WTC11 (cell line): ENCODE results near the gene AKIRIN1. TPM values are rescaled to one million over a fixed set of nuclear protein-coding genes. Genes with fewer than 3 reads are reported as not detected.

Source experiments
- ATAC-seq: fragments of 200-7000 bp; cut with Tn5 transposase; 2 replicates; pipeline ENCODE4 v1.10.0; 2021; ENCODE audit warnings: mild to moderate bottlenecking, moderate library complexity
- CTCF ChIA-PET: fragments of 300-600 bp; sonication (Branson Sonifier 250); formaldehyde crosslinking; loops from one replicate; lab custom pipeline; 2021; ENCODE audit warnings: antibody characterized with exemption; lab: Charles Lee
- POLR2A ChIA-PET: fragments of 350-600 bp; sonication (Branson Sonifier 250); formaldehyde crosslinking; loops from one replicate; lab custom pipeline; 2021; ENCODE audit warnings: antibody characterized with exemption; lab: Charles Lee
- DNase-seq: peaks from one replicate; pipeline ENCODE4 v3.0.0; 2021; ENCODE audit warnings: low spot score
- H3K27ac Mint-ChIP-seq: 2 replicates; pipeline ENCODE4 v1.8.0; 2021; ENCODE audit warnings: mixed read lengths
- H3K27me3 Mint-ChIP-seq: 2 replicates; pipeline ENCODE4 v1.8.0; 2021; ENCODE audit warnings: low read depth, mild to moderate bottlenecking, moderate library complexity, mixed read lengths
- H3K36me3 Mint-ChIP-seq: 2 replicates; pipeline ENCODE4 v1.8.0; 2021; ENCODE audit warnings: mixed read lengths
- H3K4me1 Mint-ChIP-seq: 2 replicates; pipeline ENCODE4 v1.8.0; 2022; ENCODE audit warnings: mixed read lengths
- H3K4me3 Mint-ChIP-seq: 2 replicates; pipeline ENCODE4 v1.8.0; 2021; ENCODE audit warnings: mild to moderate bottlenecking, moderate library complexity, mixed read lengths
- H3K9me3 Mint-ChIP-seq: 2 replicates; pipeline ENCODE4 v1.8.0; 2021; ENCODE audit warnings: mixed read lengths
- GABPB1 ChIP-seq: sonication (generic); formaldehyde crosslinking; IDR thresholded peaks from 2 replicates; pipeline ENCODE4 v1.8.1; 2023; ENCODE audit warnings: mild to moderate bottlenecking, missing genetic modification reagents
- HMGA2 ChIP-seq: fragments of 250-450 bp; sonication (Bioruptor Pico); IDR thresholded peaks from 2 replicates; pipeline ENCODE4 v1.4.0; 2021; ENCODE audit warnings: mild to moderate bottlenecking, moderate library complexity
- NFYB ChIP-seq: sonication (generic); formaldehyde crosslinking; conservative IDR thresholded peaks from 2 replicates; pipeline ENCODE4 v1.8.0; 2022; ENCODE audit warnings: low read depth, missing genetic modification reagents
- NR2C2 ChIP-seq: sonication (generic); formaldehyde crosslinking; IDR thresholded peaks from 2 replicates; pipeline ENCODE4 v1.8.0; 2022; ENCODE audit warnings: mild to moderate bottlenecking, missing genetic modification reagents
- SMAD4 ChIP-seq: sonication (generic); formaldehyde crosslinking; IDR thresholded peaks from 2 replicates; pipeline ENCODE4 v1.8.0; 2022; ENCODE audit warnings: mild to moderate bottlenecking, missing genetic modification reagents
- TEAD4 ChIP-seq: sonication (generic); formaldehyde crosslinking; IDR thresholded peaks from 2 replicates; pipeline ENCODE4 v1.8.0; 2022; ENCODE audit warnings: mild to moderate bottlenecking, missing genetic modification reagents
- ZNF317 ChIP-seq: sonication (generic); formaldehyde crosslinking; IDR thresholded peaks from 2 replicates; pipeline ENCODE4 v1.8.1; 2023; ENCODE audit warnings: low read depth, mild to moderate bottlenecking, moderate library complexity, missing genetic modification reagents, borderline replicate concordance
- total RNA-seq: library from RNA; stranded (reverse); gene quantifications from 3 replicates; pipeline ENCODE4 v1.2.3, GENCODE V29; 2021
- TF ChIP-seq, protein P1 (sequence below): sonication (generic); formaldehyde crosslinking; IDR thresholded peaks from 2 replicates; pipeline ENCODE4 v1.8.0; 2022; ENCODE audit warnings: mild to moderate bottlenecking, missing genetic modification reagents
- TF ChIP-seq, protein P2 (sequence below): fragments of 250-450 bp; sonication (Bioruptor Pico); IDR thresholded peaks from 2 replicates; pipeline ENCODE4 v1.8.0; 2021; ENCODE audit warnings: mild to moderate bottlenecking
- TF ChIP-seq, protein P3 (sequence below): sonication (generic); formaldehyde crosslinking; IDR thresholded peaks from 2 replicates; pipeline ENCODE4 v1.8.1; 2023; ENCODE audit warnings: mild to moderate bottlenecking, missing genetic modification reagents
- TF ChIP-seq, protein P4 (sequence below): sonication (generic); formaldehyde crosslinking; IDR thresholded peaks from 2 replicates; pipeline ENCODE4 v1.8.0; 2023; ENCODE audit warnings: mild to moderate bottlenecking, missing genetic modification reagents
- TF ChIP-seq, protein P5 (sequence below): fragments of 250-450 bp; sonication (Bioruptor Pico); IDR thresholded peaks from 2 replicates; pipeline ENCODE4 v1.9.0; 2021; ENCODE audit warnings: moderate library complexity, mild to moderate bottlenecking, inconsistent platforms, borderline replicate concordance
- TF ChIP-seq, protein P6 (sequence below): fragments of 250-450 bp; sonication (Bioruptor Pico); IDR thresholded peaks from 2 replicates; pipeline ENCODE4 v1.9.0; 2021; ENCODE audit warnings: mild to moderate bottlenecking

The AKIRIN1 gene
- total RNA-seq, 1 experiment from 2014 or later, result 183 TPM

DNA sequence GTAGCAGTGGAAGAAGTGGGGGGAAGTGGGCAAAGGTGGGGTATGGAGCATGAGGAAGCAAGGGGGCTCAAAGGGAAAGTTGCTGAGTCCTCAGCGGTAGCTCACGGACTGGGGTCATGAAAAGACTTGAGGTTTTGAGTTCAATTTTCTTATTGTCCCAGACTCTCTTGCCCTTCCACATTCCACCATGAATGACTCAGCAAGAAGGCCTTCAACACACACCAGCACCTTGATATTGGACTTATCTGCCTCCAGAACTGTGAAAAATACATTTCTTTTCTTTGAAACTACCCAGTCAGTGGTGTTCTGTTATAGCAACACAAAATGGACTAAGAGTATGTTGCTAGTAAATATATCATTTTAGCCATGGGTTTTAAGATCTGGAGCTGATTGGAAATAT lies 32.1 kb upstream of the AKIRIN1 start (continued):
- TF ChIP-seq, protein P1, sequence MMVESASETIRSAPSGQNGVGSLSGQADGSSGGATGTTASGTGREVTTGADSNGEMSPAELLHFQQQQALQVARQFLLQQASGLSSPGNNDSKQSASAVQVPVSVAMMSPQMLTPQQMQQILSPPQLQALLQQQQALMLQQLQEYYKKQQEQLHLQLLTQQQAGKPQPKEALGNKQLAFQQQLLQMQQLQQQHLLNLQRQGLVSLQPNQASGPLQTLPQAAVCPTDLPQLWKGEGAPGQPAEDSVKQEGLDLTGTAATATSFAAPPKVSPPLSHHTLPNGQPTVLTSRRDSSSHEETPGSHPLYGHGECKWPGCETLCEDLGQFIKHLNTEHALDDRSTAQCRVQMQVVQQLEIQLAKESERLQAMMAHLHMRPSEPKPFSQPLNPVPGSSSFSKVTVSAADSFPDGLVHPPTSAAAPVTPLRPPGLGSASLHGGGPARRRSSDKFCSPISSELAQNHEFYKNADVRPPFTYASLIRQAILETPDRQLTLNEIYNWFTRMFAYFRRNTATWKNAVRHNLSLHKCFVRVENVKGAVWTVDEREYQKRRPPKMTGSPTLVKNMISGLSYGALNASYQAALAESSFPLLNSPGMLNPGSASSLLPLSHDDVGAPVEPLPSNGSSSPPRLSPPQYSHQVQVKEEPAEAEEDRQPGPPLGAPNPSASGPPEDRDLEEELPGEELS (CRISPR knock-in tag), result no peak
- TF ChIP-seq NFYB (CRISPR knock-in tag), result no peak
- TF ChIP-seq, protein P2, sequence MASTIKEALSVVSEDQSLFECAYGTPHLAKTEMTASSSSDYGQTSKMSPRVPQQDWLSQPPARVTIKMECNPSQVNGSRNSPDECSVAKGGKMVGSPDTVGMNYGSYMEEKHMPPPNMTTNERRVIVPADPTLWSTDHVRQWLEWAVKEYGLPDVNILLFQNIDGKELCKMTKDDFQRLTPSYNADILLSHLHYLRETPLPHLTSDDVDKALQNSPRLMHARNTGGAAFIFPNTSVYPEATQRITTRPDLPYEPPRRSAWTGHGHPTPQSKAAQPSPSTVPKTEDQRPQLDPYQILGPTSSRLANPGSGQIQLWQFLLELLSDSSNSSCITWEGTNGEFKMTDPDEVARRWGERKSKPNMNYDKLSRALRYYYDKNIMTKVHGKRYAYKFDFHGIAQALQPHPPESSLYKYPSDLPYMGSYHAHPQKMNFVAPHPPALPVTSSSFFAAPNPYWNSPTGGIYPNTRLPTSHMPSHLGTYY, result no peak

DNA sequence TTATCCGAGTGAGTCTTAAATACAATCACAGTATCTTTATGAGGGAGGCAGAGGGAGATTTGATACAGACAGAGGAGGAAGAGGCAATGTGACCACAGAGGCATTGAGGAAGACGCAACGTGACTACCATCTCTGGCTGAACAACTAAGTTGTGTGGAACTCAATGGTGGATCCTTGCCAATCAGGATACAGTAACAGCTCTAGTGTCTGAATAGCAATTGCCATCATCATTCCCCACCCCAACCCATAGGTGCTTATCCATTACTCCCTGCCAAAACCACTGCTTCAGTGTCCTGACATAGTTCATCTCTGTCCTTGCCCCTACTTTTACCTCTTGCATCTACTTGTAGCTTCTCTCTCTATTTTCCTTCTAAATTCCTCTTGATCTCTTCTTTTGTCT lies 29.0 kb upstream of the AKIRIN1 start:
- Mint-ChIP-seq H3K4me3 (no peak overlapping the region), H3K27ac (no peak overlapping the region), H3K36me3 (no peaks in the 10 kb centered on the region), H3K27me3 (no peaks in the 10 kb centered on the region), H3K4me1 (peaks cover 4% of the 10 kb centered on the region; the same call in 1 of the 2 replicates), H3K9me3 (no peaks in the 10 kb centered on the region)
- ChIA-PET CTCF (no interaction called here), POLR2A (interaction anchor here (0.6 kb wide), 1 partner anchor 59 kb away, joined by 4 read pairs; no protein-coding TSS in a partner anchor)
- no peak for TF ChIP-seq TEAD4 (CRISPR knock-in tag)
- DNase-seq (no peak), ATAC-seq (no peak)

DNA sequence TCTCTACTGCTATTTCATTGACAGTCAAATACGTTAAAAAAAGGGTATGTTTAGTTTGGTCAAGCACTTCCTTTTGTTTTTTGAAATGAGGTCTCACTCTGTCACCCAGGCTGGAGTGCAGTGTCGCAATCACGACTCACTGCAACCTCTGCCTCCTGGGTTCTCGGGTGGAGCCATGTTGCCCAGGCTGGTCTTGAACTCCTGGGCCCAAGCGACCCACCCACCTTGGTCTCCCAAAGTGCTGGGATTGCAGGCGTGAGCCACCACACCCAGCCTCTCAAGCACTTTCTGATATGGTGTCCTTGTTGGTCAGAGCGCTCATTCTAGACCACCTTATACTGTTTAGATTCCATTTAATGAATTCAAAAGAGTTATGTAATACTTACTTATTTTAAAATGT lies 28.5 kb upstream of the AKIRIN1 start:
- no peaks in the 10 kb centered on the region for H3K36me3 Mint-ChIP-seq
- H3K27ac Mint-ChIP-seq, result no peak overlapping the region
- ATAC-seq (no peak), DNase-seq (no peak)
- H3K4me3 Mint-ChIP-seq, result no peak overlapping the region
- H3K4me1 Mint-ChIP-seq, result peaks cover 4% of the 10 kb centered on the region; the same call in 1 of the 2 replicates
- POLR2A ChIA-PET, result interaction anchor here (0.6 kb wide), 1 partner anchor 59 kb away, joined by 4 read pairs; no protein-coding TSS in a partner anchor
- no peaks in the 10 kb centered on the region for H3K9me3 Mint-ChIP-seq
- CTCF ChIA-PET, result no interaction called here
- TF ChIP-seq SMAD4 (CRISPR knock-in tag) (no peak), ZNF317 (no peak), NFYB (CRISPR knock-in tag) (no peak), HMGA2 (no peak), NR2C2 (CRISPR knock-in tag) (no peak), GABPB1 (CRISPR knock-in tag) (no peak)
- TF ChIP-seq, protein P3, sequence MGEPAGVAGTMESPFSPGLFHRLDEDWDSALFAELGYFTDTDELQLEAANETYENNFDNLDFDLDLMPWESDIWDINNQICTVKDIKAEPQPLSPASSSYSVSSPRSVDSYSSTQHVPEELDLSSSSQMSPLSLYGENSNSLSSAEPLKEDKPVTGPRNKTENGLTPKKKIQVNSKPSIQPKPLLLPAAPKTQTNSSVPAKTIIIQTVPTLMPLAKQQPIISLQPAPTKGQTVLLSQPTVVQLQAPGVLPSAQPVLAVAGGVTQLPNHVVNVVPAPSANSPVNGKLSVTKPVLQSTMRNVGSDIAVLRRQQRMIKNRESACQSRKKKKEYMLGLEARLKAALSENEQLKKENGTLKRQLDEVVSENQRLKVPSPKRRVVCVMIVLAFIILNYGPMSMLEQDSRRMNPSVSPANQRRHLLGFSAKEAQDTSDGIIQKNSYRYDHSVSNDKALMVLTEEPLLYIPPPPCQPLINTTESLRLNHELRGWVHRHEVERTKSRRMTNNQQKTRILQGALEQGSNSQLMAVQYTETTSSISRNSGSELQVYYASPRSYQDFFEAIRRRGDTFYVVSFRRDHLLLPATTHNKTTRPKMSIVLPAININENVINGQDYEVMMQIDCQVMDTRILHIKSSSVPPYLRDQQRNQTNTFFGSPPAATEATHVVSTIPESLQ (CRISPR knock-in tag), result no peak
- TF ChIP-seq, protein P4, sequence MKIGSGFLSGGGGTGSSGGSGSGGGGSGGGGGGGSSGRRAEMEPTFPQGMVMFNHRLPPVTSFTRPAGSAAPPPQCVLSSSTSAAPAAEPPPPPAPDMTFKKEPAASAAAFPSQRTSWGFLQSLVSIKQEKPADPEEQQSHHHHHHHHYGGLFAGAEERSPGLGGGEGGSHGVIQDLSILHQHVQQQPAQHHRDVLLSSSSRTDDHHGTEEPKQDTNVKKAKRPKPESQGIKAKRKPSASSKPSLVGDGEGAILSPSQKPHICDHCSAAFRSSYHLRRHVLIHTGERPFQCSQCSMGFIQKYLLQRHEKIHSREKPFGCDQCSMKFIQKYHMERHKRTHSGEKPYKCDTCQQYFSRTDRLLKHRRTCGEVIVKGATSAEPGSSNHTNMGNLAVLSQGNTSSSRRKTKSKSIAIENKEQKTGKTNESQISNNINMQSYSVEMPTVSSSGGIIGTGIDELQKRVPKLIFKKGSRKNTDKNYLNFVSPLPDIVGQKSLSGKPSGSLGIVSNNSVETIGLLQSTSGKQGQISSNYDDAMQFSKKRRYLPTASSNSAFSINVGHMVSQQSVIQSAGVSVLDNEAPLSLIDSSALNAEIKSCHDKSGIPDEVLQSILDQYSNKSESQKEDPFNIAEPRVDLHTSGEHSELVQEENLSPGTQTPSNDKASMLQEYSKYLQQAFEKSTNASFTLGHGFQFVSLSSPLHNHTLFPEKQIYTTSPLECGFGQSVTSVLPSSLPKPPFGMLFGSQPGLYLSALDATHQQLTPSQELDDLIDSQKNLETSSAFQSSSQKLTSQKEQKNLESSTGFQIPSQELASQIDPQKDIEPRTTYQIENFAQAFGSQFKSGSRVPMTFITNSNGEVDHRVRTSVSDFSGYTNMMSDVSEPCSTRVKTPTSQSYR (CRISPR knock-in tag), result no peak
- TF ChIP-seq, protein P5, sequence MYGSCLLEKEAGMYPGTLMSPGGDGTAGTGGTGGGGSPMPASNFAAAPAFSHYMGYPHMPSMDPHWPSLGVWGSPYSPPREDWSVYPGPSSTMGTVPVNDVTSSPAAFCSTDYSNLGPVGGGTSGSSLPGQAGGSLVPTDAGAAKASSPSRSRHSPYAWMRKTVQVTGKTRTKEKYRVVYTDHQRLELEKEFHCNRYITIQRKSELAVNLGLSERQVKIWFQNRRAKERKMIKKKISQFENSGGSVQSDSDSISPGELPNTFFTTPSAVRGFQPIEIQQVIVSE, result no peak
- TF ChIP-seq, protein P6, sequence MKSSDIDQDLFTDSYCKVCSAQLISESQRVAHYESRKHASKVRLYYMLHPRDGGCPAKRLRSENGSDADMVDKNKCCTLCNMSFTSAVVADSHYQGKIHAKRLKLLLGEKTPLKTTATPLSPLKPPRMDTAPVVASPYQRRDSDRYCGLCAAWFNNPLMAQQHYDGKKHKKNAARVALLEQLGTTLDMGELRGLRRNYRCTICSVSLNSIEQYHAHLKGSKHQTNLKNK (CRISPR knock-in tag), result no peak
- no peaks in the 10 kb centered on the region for H3K27me3 Mint-ChIP-seq
